Measurements from ENCODE around the gene MPPED2. TPM values are rescaled to one million over a fixed set of nuclear protein-coding genes. Genes with fewer than 3 reads are reported as not detected.
A peak's percentile ranks its signal among the peaks of the same experiment; 100 is the strongest.

Gene MPPED2
- total RNA-seq, 1 experiment from 2014 or later = 4.7 TPM

GRCh38 chr11:30550022-30550542 lies 36.1 kb downstream of the MPPED2 start:
- H3K9me3 Mint-ChIP-seq = no peaks in the 10 kb centered on the region
- no peak overlapping the region for H3K4ac ChIP-seq (ENCODE audit: low read depth, low read length)
- TF ChIP-seq, protein P1, sequence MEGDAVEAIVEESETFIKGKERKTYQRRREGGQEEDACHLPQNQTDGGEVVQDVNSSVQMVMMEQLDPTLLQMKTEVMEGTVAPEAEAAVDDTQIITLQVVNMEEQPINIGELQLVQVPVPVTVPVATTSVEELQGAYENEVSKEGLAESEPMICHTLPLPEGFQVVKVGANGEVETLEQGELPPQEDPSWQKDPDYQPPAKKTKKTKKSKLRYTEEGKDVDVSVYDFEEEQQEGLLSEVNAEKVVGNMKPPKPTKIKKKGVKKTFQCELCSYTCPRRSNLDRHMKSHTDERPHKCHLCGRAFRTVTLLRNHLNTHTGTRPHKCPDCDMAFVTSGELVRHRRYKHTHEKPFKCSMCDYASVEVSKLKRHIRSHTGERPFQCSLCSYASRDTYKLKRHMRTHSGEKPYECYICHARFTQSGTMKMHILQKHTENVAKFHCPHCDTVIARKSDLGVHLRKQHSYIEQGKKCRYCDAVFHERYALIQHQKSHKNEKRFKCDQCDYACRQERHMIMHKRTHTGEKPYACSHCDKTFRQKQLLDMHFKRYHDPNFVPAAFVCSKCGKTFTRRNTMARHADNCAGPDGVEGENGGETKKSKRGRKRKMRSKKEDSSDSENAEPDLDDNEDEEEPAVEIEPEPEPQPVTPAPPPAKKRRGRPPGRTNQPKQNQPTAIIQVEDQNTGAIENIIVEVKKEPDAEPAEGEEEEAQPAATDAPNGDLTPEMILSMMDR (conservative IDR thresholded peaks at IDR 0.05) = no peak
- no peaks in the 10 kb centered on the region for H4K20me1 ChIP-seq (ENCODE audit: control insufficient read depth, insufficient read depth, insufficient read length)
- H3K79me1 ChIP-seq (ENCODE audit: insufficient read depth, low read depth, low read length, poor library complexity, severe bottlenecking) = no peaks in the 10 kb centered on the region
- H2BK15ac ChIP-seq (ENCODE audit: low read depth, low read length) = no peak overlapping the region
- no CpG with 5 or more reads among the region's 4 CpGs for WGBS (ENCODE audit: extremely low coverage, insufficient read length, low lambda C conversion rate)
- peaks cover 0 to 3% (median under 1%) of the 10 kb centered on the region in 3 experiments; a peak in 3 of 7 replicates for H3K36me3 Mint-ChIP-seq (ENCODE audit: insufficient read depth in 1 of 3, low read depth in 3 of 3)
- no peaks in the 10 kb centered on the region for H3K23me2 ChIP-seq (ENCODE audit: insufficient read length, low read depth, low read length, poor library complexity, severe bottlenecking)
- peaks cover 46% of the 10 kb centered on the region for H3K27me3 Mint-ChIP-seq (ENCODE audit: low read depth)
- H3K23ac ChIP-seq (ENCODE audit: insufficient read length, low read depth, low read length) = no peak overlapping the region
- H4K5ac ChIP-seq (ENCODE audit: insufficient read length, low read depth, low read length) = no peak overlapping the region
- no peak overlapping the region for H3K14ac ChIP-seq (ENCODE audit: insufficient read depth, low read length)
- H2BK5ac ChIP-seq (ENCODE audit: insufficient read length, low read length) = no peak overlapping the region
- H3T11ph ChIP-seq (ENCODE audit: low read length) = no peak overlapping the region
- H3K27ac ChIP-seq (ENCODE audit: insufficient read length, low read depth, low read length) = no peak overlapping the region
- no peak overlapping the region for H2AK5ac ChIP-seq (ENCODE audit: insufficient read length, low read length)
- no peak overlapping the region for H3K18ac ChIP-seq (ENCODE audit: insufficient read length, low read depth, low read length)
- H2BK120ac ChIP-seq (ENCODE audit: low read depth, low read length, poor library complexity, severe bottlenecking) = no peak overlapping the region
- H2BK20ac ChIP-seq (ENCODE audit: low read depth, low read length, poor library complexity, severe bottlenecking) = no peak overlapping the region
- 0 out of 7 replicates have a peak overlapping the region, but pooled peaks of 1 of the 3 experiments have one; percentile 18 for H3K27ac Mint-ChIP-seq
- H4K91ac ChIP-seq (ENCODE audit: insufficient read length, low read depth, low read length) = no peak overlapping the region
- H3K9ac ChIP-seq (ENCODE audit: extremely low read depth, insufficient read length, low read length) = no peak overlapping the region
- H3K9me3 ChIP-seq (ENCODE audit: control insufficient read depth, low read depth, low read length) = no peaks in the 10 kb centered on the region
- no peak overlapping the region for H3K4me2 ChIP-seq (ENCODE audit: insufficient read depth, insufficient read length, low read length)
- no peak for DNase-seq
- H3K4me1 ChIP-seq (ENCODE audit: insufficient read depth, low read length) = peaks cover 20% of the 10 kb centered on the region
- H3K56ac ChIP-seq (ENCODE audit: insufficient read length, low read depth, low read length) = no peak overlapping the region
- H3K4me1 Mint-ChIP-seq = peaks cover 77 to 80% of the 10 kb centered on the region in 2 experiments
- H3K79me2 ChIP-seq (ENCODE audit: insufficient read depth, low read length) = no peaks in the 10 kb centered on the region
- H3K27me3 ChIP-seq (ENCODE audit: insufficient read depth, low read length) = no peaks in the 10 kb centered on the region; the same call in 1 of the 2 replicates
- H4K8ac ChIP-seq (replicated peaks; ENCODE audit: insufficient read length, low read depth, low read length) = no peak overlapping the region
- H3K4me3 Mint-ChIP-seq = no peak overlapping the region
- H2BK12ac ChIP-seq (ENCODE audit: insufficient read length, low read depth, low read length) = no peak overlapping the region
- no peak overlapping the region for H2AFZ ChIP-seq (ENCODE audit: low read length)

All from H9 (cell line).